K562 (cell line): ENCODE measurements around the gene MCAT. TPM values are rescaled to one million over a fixed set of nuclear protein-coding genes. Genes with fewer than 3 reads are reported as not detected.

ENCODE experiments used
- ELF1 ChIP-seq: fragments of 200-800 bp; sonication (Bioruptor generic); IDR thresholded peaks from 2 replicates; pipeline ENCODE4 v1.6.1; 2016; ENCODE audit warnings: missing genetic modification characterization, missing compliant biosample characterization
- ETV1 ChIP-seq: fragments of 450-650 bp; conservative IDR thresholded peaks from 2 replicates; pipeline ENCODE4 v1.6.1; 2016; ENCODE audit warnings: missing genetic modification characterization, control low read depth, low read depth, missing compliant biosample characterization
- HMG20A ChIP-seq: fragments of 450-650 bp; formaldehyde crosslinking; conservative IDR thresholded peaks from 2 replicates; pipeline ENCODE4 v1.4.0; 2020; ENCODE audit warnings: mild to moderate bottlenecking, mixed read lengths
- NFXL1 ChIP-seq: fragments of 450-650 bp; formaldehyde crosslinking; IDR thresholded peaks from 2 replicates; pipeline ENCODE4 v1.4.0; 2021; ENCODE audit warnings: mild to moderate bottlenecking
- RAD21 ChIP-seq, 2 experiments: fragments of 250-450 bp in 1 of 2; fragments of 450-650 bp in 1 of 2; sonication (Bioruptor Pico) in 1 of 2; formaldehyde crosslinking in 1 of 2; IDR thresholded peaks in 1 of 2; conservative IDR thresholded peaks in 1 of 2; 2 replicates each; pipeline versions ENCODE4 v1.4.0 to v1.8.0; 2020 to 2022; ENCODE audit warnings: mild to moderate bottlenecking in 2 of 2, moderate library complexity in 1 of 2
- RB1 ChIP-seq: fragments of 450-650 bp; IDR thresholded peaks from 2 replicates; pipeline ENCODE4 v1.6.1; 2017; ENCODE audit warnings: low read depth, mild to moderate bottlenecking
- REST ChIP-seq, 2 experiments: fragments of 450-650 bp; formaldehyde crosslinking in 1 of 2; IDR thresholded peaks; 2 replicates each; pipeline versions ENCODE4 v1.4.0 to v1.6.1; 2014 to 2020; ENCODE audit warnings: mild to moderate bottlenecking in 2 of 2, borderline replicate concordance in 1 of 2, low read depth in 1 of 2
- SMC3 ChIP-seq: conservative IDR thresholded peaks from 2 replicates; pipeline ENCODE4 v1.6.1; 2011; ENCODE audit warnings: low read depth, low read length, improper control_type of control experiment; ENCODE audit not compliant: insufficient read depth
- TSHZ1 ChIP-seq: fragments of 250-450 bp; sonication (Bioruptor Pico); IDR thresholded peaks from 2 replicates; pipeline ENCODE4 v1.4.0; 2020; ENCODE audit warnings: mild to moderate bottlenecking, moderate library complexity
- ZKSCAN8 ChIP-seq: fragments of 200-800 bp; sonication (Bioruptor generic); IDR thresholded peaks from 2 replicates; pipeline ENCODE4 v1.6.1; 2016; ENCODE audit warnings: missing genetic modification characterization, missing compliant biosample characterization
- polyA plus RNA-seq, 8 experiments: library from polyadenylated mRNA; depleted of rRNA in 4 of 8; stranded (reverse) in 5 of 8; unstranded in 3 of 8; fragments of >200 nt; fragmentation: Nextera tagmentation in 2 of 8; fragmentation: Illumina TruSeq in 1 of 8; extraction: Ambion mirVana in 2 of 8; extraction: Trizol in 1 of 8; gene quantifications; 2 replicates each; pipeline versions ENCODE4 v1.2.1 to v1.2.3, GENCODE V29; 2011 to 2014; ENCODE audit warnings: inconsistent platforms in 1 of 8, missing spikeins in 1 of 8
- total RNA-seq, 7 experiments: library from RNA; depleted of rRNA in 6 of 7; stranded (reverse); fragments of >200 nt in 6 of 7; fragmentation: Illumina TruSeq in 2 of 7; extraction: Trizol in 2 of 7; gene quantifications; 2 replicates each; pipeline versions ENCODE4 v1.2.1 to v1.2.3, GENCODE V29; 2011 to 2021; ENCODE audit warnings: low replicate concordance in 1 of 7
- TF ChIP-seq, protein P1 (sequence below): sonication (generic); formaldehyde crosslinking; IDR thresholded peaks from 2 replicates; pipeline ENCODE4 v1.5.0; 2020; ENCODE audit warnings: missing genetic modification reagents
- TF ChIP-seq, protein P2 (sequence below), 2 experiments: fragments of 450-650 bp; conservative IDR thresholded peaks; 2 replicates each; pipeline ENCODE4 v1.6.1; 2017; ENCODE audit warnings: mild to moderate bottlenecking in 2 of 2, moderate library complexity in 2 of 2

The MCAT gene
- total and polyA plus RNA-seq, 9 of the 15 experiments (the other 6 are each of a cell fraction or from before 2014, with no cell fraction given), result 3.3 to 27.8 (median 13.9) TPM

- TF ChIP-seq, protein P1, sequence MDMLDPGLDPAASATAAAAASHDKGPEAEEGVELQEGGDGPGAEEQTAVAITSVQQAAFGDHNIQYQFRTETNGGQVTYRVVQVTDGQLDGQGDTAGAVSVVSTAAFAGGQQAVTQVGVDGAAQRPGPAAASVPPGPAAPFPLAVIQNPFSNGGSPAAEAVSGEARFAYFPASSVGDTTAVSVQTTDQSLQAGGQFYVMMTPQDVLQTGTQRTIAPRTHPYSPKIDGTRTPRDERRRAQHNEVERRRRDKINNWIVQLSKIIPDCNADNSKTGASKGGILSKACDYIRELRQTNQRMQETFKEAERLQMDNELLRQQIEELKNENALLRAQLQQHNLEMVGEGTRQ, result no peak
- TF ChIP-seq NFXL1 (CRISPR knock-in tag) (no peak), REST (IDR thresholded peaks at IDR 0.05; ENCODE audit: borderline replicate concordance) (peak; percentile 43), REST (CRISPR knock-in tag; IDR thresholded peaks at IDR 0.05; ENCODE audit: low read depth) (no peak), ELF1 (tag) (peak; percentile 30; the same call in 1 of the 2 replicates), RB1 (no peak), ZKSCAN8 (CRISPR knock-in tag) (no peak), ETV1 (tag) (no peak), SMC3 (0 out of 2 replicates have a peak, but pooled peaks have one; percentile 40), RAD21 (CRISPR knock-in tag; conservative IDR thresholded peaks at IDR 0.05 in 1 of 2, IDR thresholded peaks at IDR 0.05 in 1 of 2) (peak; percentile 55 to 73), HMG20A (CRISPR knock-in tag) (no peak), TSHZ1 (CRISPR knock-in tag) (no peak)
- TF ChIP-seq, protein P2, sequence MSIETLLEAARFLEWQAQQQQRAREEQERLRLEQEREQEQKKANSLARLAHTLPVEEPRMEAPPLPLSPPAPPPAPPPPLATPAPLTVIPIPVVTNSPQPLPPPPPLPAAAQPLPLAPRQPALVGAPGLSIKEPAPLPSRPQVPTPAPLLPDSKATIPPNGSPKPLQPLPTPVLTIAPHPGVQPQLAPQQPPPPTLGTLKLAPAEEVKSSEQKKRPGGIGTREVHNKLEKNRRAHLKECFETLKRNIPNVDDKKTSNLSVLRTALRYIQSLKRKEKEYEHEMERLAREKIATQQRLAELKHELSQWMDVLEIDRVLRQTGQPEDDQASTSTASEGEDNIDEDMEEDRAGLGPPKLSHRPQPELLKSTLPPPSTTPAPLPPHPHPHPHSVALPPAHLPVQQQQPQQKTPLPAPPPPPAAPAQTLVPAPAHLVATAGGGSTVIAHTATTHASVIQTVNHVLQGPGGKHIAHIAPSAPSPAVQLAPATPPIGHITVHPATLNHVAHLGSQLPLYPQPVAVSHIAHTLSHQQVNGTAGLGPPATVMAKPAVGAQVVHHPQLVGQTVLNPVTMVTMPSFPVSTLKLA (conservative IDR thresholded peaks at IDR 0.05), result peak in 1 of 2 experiments; percentile 22; a peak in 1 of 4 replicates
Measured at GRCh38 chr22:43090130-43090789, 52.9 kb downstream of the MCAT start (continued).
